ENCODE measurements around the gene PARP9.

Gene PARP9

DNA sequence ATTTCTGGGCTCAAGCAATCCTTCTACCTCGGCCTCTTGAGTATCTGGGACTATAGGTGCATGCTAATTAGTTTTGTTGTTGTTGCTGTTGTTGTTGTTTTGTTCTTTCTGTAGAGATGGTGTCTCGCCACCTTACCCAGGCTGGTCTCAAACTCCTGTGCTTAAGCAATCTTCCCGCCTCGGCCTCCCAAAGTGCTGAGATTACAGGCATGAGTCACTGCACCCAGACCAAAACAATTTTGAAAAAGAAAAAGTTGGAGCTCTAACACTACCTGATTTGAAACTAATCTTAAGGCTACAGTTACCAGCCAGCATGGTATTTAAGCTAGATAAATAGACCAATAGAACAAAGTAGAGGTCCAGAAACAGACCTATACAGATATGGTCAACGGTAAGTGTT, 79.1 kb downstream of the PARP9 start:
- no peak for DNase-seq (ENCODE audit: low read depth in 2 of 2)

DNA sequence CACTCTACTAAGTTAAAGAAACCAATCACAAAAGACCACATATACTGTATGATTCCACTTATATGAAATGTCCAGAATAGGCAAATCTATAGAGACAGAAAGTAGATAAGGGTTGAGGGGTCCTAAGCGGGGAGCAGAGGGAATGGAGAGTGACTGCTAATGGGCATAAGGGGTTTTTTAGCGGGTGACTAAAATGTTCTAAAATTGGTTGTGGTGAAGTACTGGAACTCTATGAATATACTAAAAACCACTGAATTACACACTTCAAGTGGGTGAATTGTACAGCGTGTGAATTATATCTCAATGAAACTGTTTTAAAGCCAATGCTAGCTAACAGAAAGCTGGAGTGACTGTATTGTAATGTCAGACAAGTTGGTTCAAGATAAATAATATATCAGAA, 82.7 kb downstream of the PARP9 start:
- DNase-seq (ENCODE audit: low read depth in 2 of 2): no peak

All from stimulated activated CD4-positive, alpha-beta T cell treated with anti-CD3 and anti-CD28 coated beads, Interleukin-12 subunit alpha, Interleukin-12 subunit beta, amount 100 ng/mL, for 24 hours (primary cell).